Small intestine (tissue), 7 donors: ENCODE results near the gene GALNT18. TPM values are rescaled to one million over a fixed set of nuclear protein-coding genes. Genes with fewer than 3 reads are reported as not detected.

Source experiments
- DNase-seq, 2 donors: peaks; one replicate each; pipeline versions ENCODE4 v3.0.0 to v3.0.0-alpha.2; 2013
- FAIRE-seq: peaks from 2 replicates; lab custom pipeline; 2012; peaks lifted over from hg19 to GRCh38; lab: Jason Lieb, UNC
- H3K27ac ChIP-seq, 3 donors: one replicate each; pipeline ENCODE4 v1.5.1; 2013; ENCODE audit warnings: low read length in 2 of 3, mild to moderate bottlenecking in 2 of 3, control low read depth in 1 of 3, inconsistent platforms in 1 of 3, low read depth in 1 of 3, moderate library complexity in 1 of 3
- H3K27me3 ChIP-seq, 3 donors: one replicate each; pipeline ENCODE4 v1.6.1; 2013; ENCODE audit warnings: low read length in 3 of 3, inconsistent platforms in 1 of 3; ENCODE audit not compliant: control insufficient read depth in 3 of 3, insufficient read depth in 3 of 3
- H3K36me3 ChIP-seq, 3 donors: one replicate each; pipeline ENCODE4 v1.6.1; 2013; ENCODE audit warnings: low read length in 3 of 3, inconsistent platforms in 1 of 3, low read depth in 1 of 3, mild to moderate bottlenecking in 1 of 3, moderate library complexity in 1 of 3; ENCODE audit not compliant: control insufficient read depth in 3 of 3, insufficient read depth in 2 of 3
- H3K4me1 ChIP-seq, 3 donors: one replicate each; pipeline ENCODE4 v1.6.1; 2013; ENCODE audit warnings: low read length in 2 of 3, inconsistent platforms in 1 of 3, low read depth in 1 of 3, mild to moderate bottlenecking in 1 of 3, moderate library complexity in 1 of 3; ENCODE audit not compliant: control insufficient read depth in 3 of 3, insufficient read depth in 2 of 3
- H3K4me3 ChIP-seq, 3 donors: one replicate each; pipeline ENCODE4 v1.5.1; 2013; ENCODE audit warnings: low read length in 3 of 3, control low read depth in 1 of 3, inconsistent platforms in 1 of 3, low read depth in 1 of 3, mild to moderate bottlenecking in 1 of 3, moderate library complexity in 1 of 3
- H3K9me3 ChIP-seq, 2 donors: one replicate each; pipeline ENCODE4 v1.6.1; 2013; ENCODE audit warnings: low read depth in 1 of 2, low read length in 1 of 2; ENCODE audit not compliant: control insufficient read depth in 2 of 2, insufficient read depth in 1 of 2
- WGBS, 3 donors: extraction: QIAGEN DNeasy Blood & Tissue Kit; methylation state at CpG; one replicate each; pipeline ENCODE4 v1.1.7; 2013; 5-methylcytosine and 5-hydroxymethylcytosine counted together
- polyA plus RNA-seq, 4 donors: library from polyadenylated mRNA; stranded (reverse) in 3 of 4; unstranded in 1 of 4; fragments of 200-250 nt in 3 of 4; fragments of 120-200 nt in 1 of 4; gene quantifications; one replicate each; pipeline versions ENCODE4 v1.2.1 to v1.2.3, GENCODE V29; 2013
- donor health status: healthy with polysubstance abuse.
- donor health status: control.
- donor health status: control.
- donor health status: Bipolar disorder and iron deficiency.
- donor health status: healthy.

Gene GALNT18
- polyA plus RNA-seq, 4 donors, result 0.45 to 18.9 (median 1.5) TPM

DNA sequence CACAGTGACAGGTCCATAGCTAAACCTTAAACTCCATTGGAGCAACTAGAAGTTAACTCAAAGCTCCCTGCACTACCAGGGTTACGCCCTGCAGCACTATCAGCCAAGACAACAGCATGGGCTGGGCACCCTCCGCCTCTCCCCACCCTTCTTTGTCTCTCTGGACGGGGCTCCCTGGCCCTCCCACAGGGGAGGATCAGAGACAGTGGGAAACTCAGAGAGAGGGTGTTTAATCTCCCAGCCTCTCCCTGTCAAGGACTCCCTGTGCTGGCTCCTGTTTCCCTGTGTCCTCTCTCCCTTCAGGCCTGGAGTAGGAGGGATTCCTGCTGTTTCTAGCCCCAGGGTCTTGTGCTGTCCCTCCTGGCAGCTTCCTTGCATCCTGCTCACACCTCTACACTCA, 211.9 kb downstream of the GALNT18 start:
- Histone ChIP-seq H3K9me3 (no peaks in the 10 kb centered on the region), H3K36me3 (no peaks in the 10 kb centered on the region), H3K4me1 (no peaks in the 10 kb centered on the region), H3K4me3 (no peak overlapping the region), H3K27me3 (peaks cover 0 to 5% (median 0%) of the 10 kb centered on the region in 3 donors), H3K27ac (no peak overlapping the region)
- no peak for FAIRE-seq
- DNase-seq, result no peak
- 16 to 47% (median 27%) methylated on average over 3 of the region's 3 CpGs for WGBS, 3 donors

DNA sequence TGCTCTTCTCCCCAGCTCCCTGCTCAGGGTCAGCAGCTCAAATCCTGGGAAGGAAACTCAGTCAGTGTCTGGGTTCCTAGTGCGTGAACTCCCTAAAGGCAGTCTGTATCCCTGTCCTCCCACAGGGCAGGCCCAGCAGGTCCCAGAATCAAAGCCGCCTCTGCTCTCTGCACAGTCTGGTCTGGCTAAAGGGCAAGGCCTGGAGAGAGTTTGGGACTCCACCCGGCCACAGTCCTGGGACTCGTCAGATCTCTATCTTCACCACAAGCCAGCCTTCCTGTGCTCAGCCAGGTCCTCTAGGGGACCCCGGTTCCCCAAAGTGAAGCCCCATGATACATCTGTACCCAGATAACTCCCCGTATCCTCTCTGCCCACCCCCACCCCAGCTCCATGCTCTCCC, 212.6 kb downstream of the GALNT18 start:
- FAIRE-seq (no peak), DNase-seq (no peak)
- H3K36me3 ChIP-seq, result no peaks in the 10 kb centered on the region
- H3K27me3 ChIP-seq, result peaks cover 0 to 11% (median 0%) of the 10 kb centered on the region in 3 donors
- H3K4me1 ChIP-seq, result no peaks in the 10 kb centered on the region
- no peaks in the 10 kb centered on the region for H3K9me3 ChIP-seq
- H3K27ac ChIP-seq, result no peak overlapping the region
- no peak overlapping the region for H3K4me3 ChIP-seq
- 52 to 65% (median 52%) methylated on average over 6 of the region's 6 CpGs for WGBS, 3 donors

DNA sequence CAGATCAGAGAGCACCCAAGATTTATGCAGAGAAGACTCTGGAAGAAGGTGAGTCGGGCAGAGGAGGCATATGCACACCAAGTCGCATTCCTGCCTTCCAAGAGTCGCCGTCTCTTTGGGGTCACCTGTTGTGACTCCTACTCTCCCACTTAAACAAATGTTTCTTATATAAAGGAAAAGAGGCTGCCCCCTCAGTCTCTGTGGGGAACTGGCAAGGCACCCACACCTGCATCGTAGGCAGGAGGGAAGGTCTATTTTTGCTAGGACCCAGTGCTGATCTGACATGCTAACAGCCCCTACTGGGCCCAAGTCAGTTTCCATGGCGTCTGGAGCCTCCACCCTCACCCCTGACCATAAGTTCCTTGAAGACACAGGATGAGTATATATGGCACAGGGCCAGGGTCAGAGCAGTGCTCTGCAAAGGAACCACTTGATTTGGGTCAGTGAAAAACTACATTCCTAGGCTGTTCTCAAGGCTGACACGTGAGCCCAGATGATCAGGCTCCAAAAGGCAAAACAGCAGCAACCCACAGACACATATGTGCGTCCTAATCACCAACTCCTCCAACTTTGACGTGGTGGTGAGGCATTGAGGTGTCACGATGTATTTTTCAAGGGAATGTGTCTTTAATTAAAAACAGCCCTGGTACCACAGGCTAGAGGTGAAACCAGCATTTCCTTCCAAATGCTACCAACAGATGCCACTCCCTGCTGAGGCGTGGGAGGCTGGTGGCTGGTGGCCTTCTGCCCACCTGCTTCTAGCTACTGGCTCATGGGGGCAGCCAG, 213.2 kb downstream of the GALNT18 start:
- Histone ChIP-seq H3K9me3 (no peaks in the 10 kb centered on the region), H3K4me1 (no peaks in the 10 kb centered on the region), H3K27ac (no peak overlapping the region), H3K4me3 (no peak overlapping the region), H3K27me3 (peaks cover 0 to 16% (median 5%) of the 10 kb centered on the region in 3 donors), H3K36me3 (no peaks in the 10 kb centered on the region)
- DNase-seq (no peak), FAIRE-seq (no peak)
- WGBS, 3 donors, result 80 to 89% (median 84%) methylated on average over 11 of the region's 11 CpGs

DNA sequence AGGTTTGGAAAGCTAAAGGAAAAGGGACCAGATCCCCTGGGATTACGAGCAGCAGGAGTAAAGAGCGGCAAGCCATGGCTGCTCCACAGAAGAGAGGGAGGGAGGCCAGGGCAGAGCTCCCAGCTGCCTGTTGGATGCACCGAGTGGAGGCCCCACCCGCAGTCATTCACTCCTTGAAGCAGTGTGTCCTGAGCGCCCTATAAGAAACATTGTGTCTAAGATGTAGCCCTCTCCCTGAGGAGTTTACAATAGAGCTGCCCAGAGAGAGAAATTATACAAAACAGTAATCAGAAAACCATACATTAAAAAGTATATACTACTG, 214.1 kb downstream of the GALNT18 start:
- H3K27ac ChIP-seq, result no peak overlapping the region
- no peaks in the 10 kb centered on the region for H3K4me1 ChIP-seq
- FAIRE-seq (no peak), DNase-seq (no peak)
- H3K4me3 ChIP-seq, result no peak overlapping the region
- no peaks in the 10 kb centered on the region for H3K36me3 ChIP-seq
- peaks cover 0 to 12% (median 6%) of the 10 kb centered on the region in 3 donors for H3K27me3 ChIP-seq
- WGBS, 3 donors, result 63 to 77% (median 77%) methylated on average over 5 of the region's 5 CpGs
- H3K9me3 ChIP-seq, result no peaks in the 10 kb centered on the region

DNA sequence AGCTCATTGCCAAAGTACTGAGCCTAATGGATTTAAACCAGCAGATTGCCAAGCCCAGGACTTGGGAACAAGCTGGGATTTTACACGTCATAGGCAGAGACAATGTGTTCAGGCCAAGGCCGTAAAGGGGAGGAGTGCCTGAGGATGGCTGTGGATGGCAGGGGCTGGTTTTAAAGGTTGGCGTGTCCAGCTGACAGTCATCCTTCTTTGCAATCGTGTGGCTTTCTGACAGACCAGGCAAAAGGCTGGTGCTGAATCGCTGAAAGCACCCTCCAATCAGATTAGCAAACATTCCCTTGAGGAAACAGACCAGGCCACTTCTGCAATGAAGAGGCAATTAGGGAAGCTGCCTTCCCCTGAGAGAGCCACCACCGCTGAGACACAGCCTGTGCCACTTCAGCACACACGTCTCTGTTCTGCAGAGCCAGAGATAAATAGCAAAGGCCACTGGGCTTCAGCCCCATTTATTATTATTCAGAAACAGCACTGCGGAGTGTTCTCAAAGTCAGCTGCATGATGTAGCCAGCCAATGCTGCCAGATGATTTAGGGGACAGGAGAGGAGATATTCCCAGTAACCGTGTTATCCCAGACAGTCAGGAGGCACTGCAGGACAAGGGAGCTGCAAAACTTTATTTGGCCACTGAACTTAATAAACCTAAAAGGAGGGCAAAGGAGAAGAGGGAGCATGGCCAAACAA, 214.6 kb downstream of the GALNT18 start:
- Histone ChIP-seq H3K9me3 (no peaks in the 10 kb centered on the region), H3K27ac (no peak overlapping the region), H3K27me3 (peaks cover 0 to 14% (median 6%) of the 10 kb centered on the region in 3 donors), H3K4me3 (no peak overlapping the region), H3K4me1 (no peaks in the 10 kb centered on the region), H3K36me3 (no peaks in the 10 kb centered on the region)
- no peak for FAIRE-seq
- no peak for DNase-seq
- WGBS, 3 donors, result 49 to 59% (median 58%) methylated on average over 9 of the region's 9 CpGs

DNA sequence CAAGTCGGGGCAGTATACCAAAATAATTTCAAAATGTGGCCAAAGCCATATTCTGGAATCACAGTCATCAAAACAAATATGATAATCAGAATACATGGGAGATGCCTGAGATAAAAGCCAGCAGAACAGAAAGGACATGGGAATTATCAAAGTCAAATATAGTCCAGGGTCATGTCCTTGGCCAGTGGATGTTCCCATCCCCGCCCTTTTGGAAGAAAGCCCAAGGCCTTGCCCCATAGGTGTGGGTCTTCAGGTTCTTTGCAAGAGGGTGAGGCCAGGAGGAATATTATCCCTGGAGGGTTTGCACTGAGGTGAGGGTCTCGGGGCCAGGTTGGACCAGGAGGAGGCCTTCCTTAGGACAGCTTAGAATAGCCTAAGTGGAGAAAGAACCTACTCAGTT, 215.2 kb downstream of the GALNT18 start:
- DNase-seq (no peak), FAIRE-seq (no peak)
- 64 to 73% (median 65%) methylated on average over 3 of the region's 3 CpGs for WGBS, 3 donors
- Histone ChIP-seq H3K27me3 (peaks cover 0 to 14% (median 6%) of the 10 kb centered on the region in 3 donors), H3K4me1 (no peaks in the 10 kb centered on the region), H3K27ac (no peak overlapping the region), H3K9me3 (no peaks in the 10 kb centered on the region), H3K36me3 (no peaks in the 10 kb centered on the region), H3K4me3 (no peak overlapping the region)

DNA sequence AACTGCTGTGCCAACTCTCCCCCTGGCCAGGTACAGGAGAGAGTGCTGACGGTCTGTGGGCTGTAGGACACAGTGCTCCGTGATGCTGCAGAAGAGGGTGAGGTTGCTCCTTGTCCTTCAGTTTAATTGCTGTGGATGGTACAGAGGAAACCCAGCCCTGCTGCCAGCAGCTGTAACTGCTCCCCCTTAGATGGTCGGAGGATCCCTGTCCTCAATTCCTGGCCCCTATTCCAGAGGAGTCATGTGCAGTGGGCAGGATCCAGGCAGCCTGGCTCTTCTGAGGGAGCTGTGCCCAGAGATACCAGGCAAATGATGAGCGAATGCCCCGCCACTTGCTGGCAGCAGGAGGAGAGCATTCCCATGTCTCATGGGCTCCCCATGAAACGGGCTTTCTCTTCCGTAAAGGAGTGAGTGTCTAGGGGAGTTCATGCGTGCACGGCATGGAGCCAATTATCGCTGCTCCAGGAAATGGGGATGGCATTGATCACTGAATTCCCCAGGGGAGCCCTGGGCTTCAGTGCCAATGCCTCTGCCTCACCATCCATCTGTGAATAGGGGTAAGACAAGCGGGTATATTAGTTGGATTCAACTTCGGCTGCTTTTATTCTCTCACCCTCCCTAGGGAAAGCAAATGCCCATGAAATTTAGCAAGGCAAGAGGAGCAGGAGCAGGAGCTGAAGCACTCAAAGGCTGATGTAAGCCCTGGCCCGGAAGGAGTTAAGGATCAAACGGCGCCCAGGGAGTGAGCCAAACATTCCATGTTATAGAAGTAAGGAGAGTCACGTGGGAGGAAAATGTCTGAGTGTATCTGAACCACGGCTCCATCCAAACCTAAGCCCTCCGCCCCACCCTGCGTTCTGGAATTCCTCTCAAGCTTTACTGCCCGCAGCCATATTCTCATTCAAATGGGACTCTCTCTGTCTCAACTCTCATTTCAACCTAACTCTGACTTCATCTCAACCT, 217.8 kb downstream of the GALNT18 start:
- no peaks in the 10 kb centered on the region for H3K36me3 ChIP-seq
- H3K27me3 ChIP-seq, result peaks cover 0 to 20% (median 6%) of the 10 kb centered on the region in 3 donors
- 60 to 65% (median 64%) methylated on average over 20 of the region's 20 CpGs for WGBS, 3 donors
- H3K27ac ChIP-seq, result no peak overlapping the region
- FAIRE-seq, result no peak
- H3K9me3 ChIP-seq, result no peaks in the 10 kb centered on the region
- DNase-seq, result no peak
- H3K4me1 ChIP-seq, result no peaks in the 10 kb centered on the region
- H3K4me3 ChIP-seq, result no peak overlapping the region

DNA sequence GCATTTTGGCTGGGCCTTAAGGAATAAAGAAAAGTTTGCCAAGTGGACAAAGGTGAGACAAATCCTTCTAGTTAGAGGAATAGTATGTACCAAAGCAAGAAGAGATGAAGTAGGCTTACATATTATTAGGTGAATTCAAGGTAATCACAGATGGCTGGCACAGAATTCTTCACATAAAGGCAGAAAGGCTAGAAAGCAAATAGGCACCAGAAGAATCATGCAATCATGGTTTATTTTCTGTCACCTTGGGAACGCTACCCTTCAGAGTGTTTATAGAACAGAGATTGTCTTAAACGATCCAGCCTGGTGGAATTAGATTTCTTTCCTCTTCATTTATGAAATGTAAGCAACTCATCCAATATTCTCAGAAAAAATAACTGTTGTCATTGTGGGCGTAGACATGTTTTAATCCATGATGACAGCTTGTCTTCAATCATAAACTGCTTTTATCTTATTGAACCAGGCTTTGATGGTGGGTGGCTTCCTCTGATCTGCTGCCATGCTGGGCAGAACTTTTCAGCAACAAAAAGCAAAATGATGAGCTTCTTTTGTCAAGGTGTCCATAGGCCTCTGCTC, 219.8 kb downstream of the GALNT18 start:
- Histone ChIP-seq H3K27ac (no peak overlapping the region), H3K36me3 (no peaks in the 10 kb centered on the region), H3K4me3 (no peak overlapping the region), H3K9me3 (no peaks in the 10 kb centered on the region), H3K4me1 (no peaks in the 10 kb centered on the region), H3K27me3 (peaks cover 0 to 23% (median 6%) of the 10 kb centered on the region in 3 donors)
- 53 to 54% (median 54%) methylated on average over 3 of the region's 3 CpGs for WGBS, 3 donors
- FAIRE-seq (no peak), DNase-seq (no peak)
